Activated CD8-positive, alpha-beta memory T cell treated with anti-CD3 and anti-CD28 coated beads, Interleukin-2, amount 50 U/mL, for 4 hours (primary cell): Measurements from ENCODE around the gene CHFR.
"Not testable (repeated sequence)": the region's sequence is repeated elsewhere in the genome, so short reads cannot be mapped to it uniquely, and the experiment has no call there.

Source experiments
- DNase-seq: peaks from one replicate; pipeline ENCODE4 v3.0.0-alpha.2; 2020

Gene CHFR

GRCh38 chr12:132838410-132839080, 48.9 kb downstream of the CHFR start:
- no peak for DNase-seq

GRCh38 chr12:132837693-132838409, 49.6 kb downstream of the CHFR start:
- no peak for DNase-seq

- no peak for DNase-seq
Measured at GRCh38 chr12:132836795-132837331, 50.5 kb downstream of the CHFR start.

- DNase-seq: not testable (repeated sequence)
Measured at GRCh38 chr12:132836230-132836629, 51.2 kb downstream of the CHFR start.

- DNase-seq: no peak
Measured at GRCh38 chr12:132835076-132836025, 52.1 kb downstream of the CHFR start.

- DNase-seq: no peak
Measured at GRCh38 chr12:132834181-132834711, 53.2 kb downstream of the CHFR start.

- no peak for DNase-seq
Measured at GRCh38 chr12:132833341-132833740, 54.1 kb downstream of the CHFR start.

GRCh38 chr12:132831771-132832170, 55.6 kb downstream of the CHFR start:
- no peak for DNase-seq

- DNase-seq: peak; percentile 95
Measured at GRCh38 chr12:132828706-132829534, 58.5 kb downstream of the CHFR start, which contains the start of gene GOLGA3. Gene GOLGA3 (minus strand): TSS chr12:132828869. CDS start chr12:132822128, 6,741 bp downstream.

- no peak for DNase-seq
Measured at GRCh38 chr12:132827763-132828703, 59.4 kb downstream of the CHFR start.

GRCh38 chr12:132825861-132826260, 61.5 kb downstream of the CHFR start:
- DNase-seq: no peak

- no peak for DNase-seq
Measured at GRCh38 chr12:132825089-132825488, 62.3 kb downstream of the CHFR start.

- DNase-seq: no peak
Measured at GRCh38 chr12:132824053-132824452, 63.4 kb downstream of the CHFR start.

GRCh38 chr12:132818562-132818961, 68.8 kb downstream of the CHFR start:
- peak; percentile 33 for DNase-seq

- DNase-seq: no peak
Measured at GRCh38 chr12:132814232-132814631, 73.2 kb downstream of the CHFR start.

GRCh38 chr12:132813443-132813842, 74.0 kb downstream of the CHFR start:
- DNase-seq: no peak

GRCh38 chr12:132812631-132813305, 74.6 kb downstream of the CHFR start:
- DNase-seq: peak; percentile 42

- DNase-seq: not testable (repeated sequence)
Measured at GRCh38 chr12:132809391-132809790, 78.0 kb downstream of the CHFR start.

- DNase-seq: no peak
Measured at GRCh38 chr12:132807295-132808092, 79.9 kb downstream of the CHFR start.
